Epithelial cell of prostate (primary cell): Measurements from ENCODE around the gene ARF1.
A peak's percentile ranks its signal among the peaks of the same experiment; 100 is the strongest.

Experiments
- DNase-seq: peaks from one replicate; pipeline ENCODE4 v3.0.0-alpha.2; 2011; ENCODE audit warnings: low read depth, low spot score
- H3K27ac ChIP-seq: fragments of 450-650 bp; 2 replicates; pipeline ENCODE4 v1.5.1; 2017; ENCODE audit warnings: mild to moderate bottlenecking

Gene ARF1

GRCh38 chr1:228048659-228049298 is 33.7 kb upstream of the ARF1 start:
- no peak for DNase-seq
- no peak overlapping the region for H3K27ac ChIP-seq

- DNase-seq: no peak
Observed at GRCh38 chr1:228050571-228051231, 31.8 kb upstream of the ARF1 start.

GRCh38 chr1:228058172-228058948 is 24.1 kb upstream of the ARF1 start:
- H3K27ac ChIP-seq: no peak overlapping the region
- DNase-seq: no peak

More at GRCh38 chr1:228050571-228051231, 31.8 kb upstream of the ARF1 start:
- H3K27ac ChIP-seq: no peak overlapping the region

GRCh38 chr1:228058949-228059633 is 23.4 kb upstream of the ARF1 start:
- no peak for DNase-seq
- no peak overlapping the region for H3K27ac ChIP-seq

GRCh38 chr1:228059634-228060457 is 22.7 kb upstream of the ARF1 start:
- no peak overlapping the region for H3K27ac ChIP-seq
- DNase-seq: peak; percentile 26

GRCh38 chr1:228060458-228061190 is 21.9 kb upstream of the ARF1 start:
- DNase-seq: no peak
- H3K27ac ChIP-seq: no peak overlapping the region

- no peak overlapping the region for H3K27ac ChIP-seq
- DNase-seq: no peak
Observed at GRCh38 chr1:228061411-228062084, 21.0 kb upstream of the ARF1 start.

GRCh38 chr1:228062085-228062791 is 20.3 kb upstream of the ARF1 start:
- H3K27ac ChIP-seq: no peak overlapping the region
- DNase-seq: no peak

- no peak for DNase-seq
- H3K27ac ChIP-seq: no peak overlapping the region
Observed at GRCh38 chr1:228062812-228063211, 19.7 kb upstream of the ARF1 start.

- DNase-seq: no peak
- no peak overlapping the region for H3K27ac ChIP-seq
Observed at GRCh38 chr1:228063251-228064191, 19.0 kb upstream of the ARF1 start.

GRCh38 chr1:228064296-228064695 is 18.2 kb upstream of the ARF1 start:
- no peak overlapping the region for H3K27ac ChIP-seq
- DNase-seq: no peak

GRCh38 chr1:228064741-228065542 is 17.6 kb upstream of the ARF1 start:
- no peak for DNase-seq
- no peak overlapping the region for H3K27ac ChIP-seq

- no peak for DNase-seq
- no peak overlapping the region for H3K27ac ChIP-seq
Observed at GRCh38 chr1:228065543-228066347, 16.8 kb upstream of the ARF1 start.

- no peak for DNase-seq
Observed at GRCh38 chr1:228066416-228066815, 16.1 kb upstream of the ARF1 start.

GRCh38 chr1:228066891-228067654 is 15.4 kb upstream of the ARF1 start:
- no peak for DNase-seq
- H3K27ac ChIP-seq: no peak overlapping the region

More at GRCh38 chr1:228066416-228066815, 16.1 kb upstream of the ARF1 start:
- H3K27ac ChIP-seq: no peak overlapping the region
